Amygdala (tissue), 56 donors: ENCODE data around the gene ADGRA3.

Source experiments
- DNase-seq, 56 donors: peaks; one replicate each; lab custom pipeline; 2025; lab: John Stamatoyannopoulos, UW

The ADGRA3 gene

GRCh38 chr4:22514481-22514880, 1.4 kb downstream of the ADGRA3 start:
- no peak for DNase-seq

- DNase-seq, result no peak
Observed at GRCh38 chr4:22514001-22514400, 1.9 kb downstream of the ADGRA3 start.

GRCh38 chr4:22512306-22512705, 3.6 kb downstream of the ADGRA3 start:
- DNase-seq, result no peak

DNA sequence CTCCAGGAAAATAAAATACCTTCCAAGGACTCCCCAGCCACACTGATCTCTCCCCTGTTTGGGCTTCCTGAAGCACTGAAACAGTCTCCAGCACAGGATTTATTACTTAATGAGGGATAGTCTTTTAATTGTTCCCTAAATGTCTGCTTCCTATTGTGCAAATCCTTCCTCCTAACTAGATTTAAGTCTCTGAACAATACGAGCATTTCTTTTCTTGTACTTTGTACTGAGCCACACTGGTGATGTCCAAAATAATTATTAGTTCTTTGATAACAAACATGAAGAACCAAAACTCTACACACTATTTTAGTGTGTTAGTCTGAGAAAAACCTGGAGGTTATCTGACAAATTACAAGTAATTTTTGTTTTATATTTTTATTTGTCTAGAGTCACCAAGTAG, 5.1 kb downstream of the ADGRA3 start:
- no peak for DNase-seq

- DNase-seq, result no peak
Observed at GRCh38 chr4:22508376-22508775, 7.5 kb downstream of the ADGRA3 start.

DNA sequence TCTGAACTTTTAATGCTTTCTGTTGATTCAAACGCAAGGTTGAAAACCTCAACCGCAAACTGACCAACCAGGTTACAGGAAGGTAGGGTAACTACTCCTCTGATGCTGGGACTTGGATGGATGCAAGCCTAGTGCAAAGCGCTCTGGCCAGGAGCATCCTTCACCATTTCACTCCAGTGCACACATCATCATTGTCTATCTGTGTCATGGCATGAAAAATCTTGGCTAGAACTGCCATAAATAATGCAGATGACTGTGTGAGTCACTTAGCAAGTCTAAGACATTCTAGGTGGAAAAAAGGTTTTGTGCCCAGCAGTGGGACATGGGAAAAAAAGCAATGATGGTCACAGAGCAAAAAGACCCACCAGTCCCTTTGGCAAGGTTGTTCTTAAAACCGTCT, 10.9 kb downstream of the ADGRA3 start:
- no peak for DNase-seq

- no peak for DNase-seq
Observed at GRCh38 chr4:22504447-22504846, 11.4 kb downstream of the ADGRA3 start.

GRCh38 chr4:22502895-22503814, 12.7 kb downstream of the ADGRA3 start:
- DNase-seq, result no peak

DNA sequence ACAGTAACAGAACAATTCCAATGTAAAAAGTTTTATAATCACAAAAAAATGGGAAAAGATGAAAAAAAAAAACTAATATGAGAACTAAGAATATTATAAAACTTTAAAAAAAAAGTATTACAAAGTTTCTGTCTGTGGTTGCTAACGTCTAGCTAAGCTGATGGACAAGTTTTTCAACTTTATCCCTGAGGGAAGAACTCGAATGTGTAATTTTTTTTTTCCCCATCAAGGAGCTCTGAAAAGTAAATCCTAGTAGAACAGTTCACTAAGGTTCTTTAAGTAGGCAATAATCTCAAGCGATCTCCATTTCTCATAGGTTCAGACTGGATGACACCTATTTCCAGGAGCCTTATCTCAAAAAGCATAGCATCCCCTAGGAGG, 14.2 kb downstream of the ADGRA3 start:
- no peak for DNase-seq

- no peak for DNase-seq
Observed at GRCh38 chr4:22500831-22501714, 14.8 kb downstream of the ADGRA3 start.

- no peak for DNase-seq
Observed at GRCh38 chr4:22500128-22500611, 15.7 kb downstream of the ADGRA3 start.

DNA sequence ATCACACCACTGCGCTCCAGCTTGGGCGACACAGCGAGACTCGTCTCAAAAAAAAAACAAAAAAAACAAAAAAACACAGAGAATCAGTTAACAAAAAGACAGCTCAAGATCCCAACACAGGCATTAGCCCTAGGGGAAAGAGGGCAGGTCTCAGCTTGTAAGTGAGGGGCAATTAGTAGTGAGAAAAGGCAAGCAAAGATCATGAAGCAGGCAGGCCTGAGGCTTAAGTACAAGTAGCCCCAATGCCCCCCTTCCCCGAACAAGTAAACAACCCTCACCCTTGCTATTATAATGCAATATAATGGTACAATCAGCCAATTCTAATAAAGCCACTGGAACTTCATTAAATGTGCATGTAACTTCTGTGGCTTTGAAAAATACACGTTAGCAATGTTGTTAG, 17.0 kb downstream of the ADGRA3 start:
- no peak for DNase-seq

GRCh38 chr4:22496165-22496813, 19.6 kb downstream of the ADGRA3 start:
- no peak for DNase-seq

GRCh38 chr4:22493523-22493922, 22.3 kb downstream of the ADGRA3 start:
- DNase-seq, result no peak

- DNase-seq, result no peak
Observed at GRCh38 chr4:22492987-22493386, 22.9 kb downstream of the ADGRA3 start.

- no peak for DNase-seq
Observed at GRCh38 chr4:22491939-22492338, 23.9 kb downstream of the ADGRA3 start.

DNA sequence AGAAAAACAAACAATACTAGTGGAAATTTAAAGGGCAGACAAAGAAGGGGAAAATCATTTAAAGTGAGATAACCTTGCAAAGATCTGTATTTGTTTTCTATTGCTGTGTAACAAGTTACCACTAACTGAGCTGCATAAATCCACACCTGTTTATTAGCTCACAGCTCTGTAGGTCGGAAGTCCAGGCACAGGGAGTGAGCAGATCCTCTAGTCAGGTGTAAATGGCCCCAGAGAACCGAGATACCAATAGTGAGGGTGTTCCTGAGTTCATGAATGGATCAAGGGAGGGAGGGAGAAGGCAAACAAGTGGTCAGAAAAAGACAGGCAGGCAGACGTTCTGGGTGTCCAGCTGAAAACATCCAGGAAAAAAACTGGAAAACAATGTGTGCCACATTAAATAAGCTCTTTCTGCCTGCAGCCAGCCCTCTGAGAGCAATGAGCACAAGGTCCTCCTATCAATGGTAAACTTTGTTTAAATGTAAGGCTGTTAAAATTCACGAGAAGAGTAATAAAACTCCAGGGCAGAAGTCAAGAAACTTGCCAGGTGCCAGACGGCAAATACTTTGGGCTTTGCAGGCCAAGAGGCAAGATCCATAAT, 25.0 kb downstream of the ADGRA3 start:
- no peak for DNase-seq

DNA sequence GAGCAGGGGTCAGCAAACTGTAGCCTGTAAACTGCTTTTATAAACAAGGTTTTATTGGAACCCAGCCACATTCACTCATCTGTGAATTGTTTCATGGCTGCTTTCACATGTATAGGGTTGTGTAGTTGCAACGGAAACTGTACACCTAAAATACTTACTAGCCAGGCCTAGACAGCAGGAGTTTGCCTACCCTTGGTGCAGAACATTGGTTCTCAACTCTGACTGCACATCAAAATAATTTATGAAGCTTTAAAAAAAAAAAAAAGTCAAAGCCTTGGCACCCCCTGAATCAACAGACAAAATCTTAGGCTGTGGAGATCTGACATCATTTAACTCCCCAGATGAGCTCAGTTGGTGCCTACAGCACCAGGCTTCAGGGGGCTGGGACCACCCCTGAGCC, 27.8 kb downstream of the ADGRA3 start:
- DNase-seq, result no peak

- no peak for DNase-seq
Observed at GRCh38 chr4:22487328-22487727, 28.5 kb downstream of the ADGRA3 start.

DNA sequence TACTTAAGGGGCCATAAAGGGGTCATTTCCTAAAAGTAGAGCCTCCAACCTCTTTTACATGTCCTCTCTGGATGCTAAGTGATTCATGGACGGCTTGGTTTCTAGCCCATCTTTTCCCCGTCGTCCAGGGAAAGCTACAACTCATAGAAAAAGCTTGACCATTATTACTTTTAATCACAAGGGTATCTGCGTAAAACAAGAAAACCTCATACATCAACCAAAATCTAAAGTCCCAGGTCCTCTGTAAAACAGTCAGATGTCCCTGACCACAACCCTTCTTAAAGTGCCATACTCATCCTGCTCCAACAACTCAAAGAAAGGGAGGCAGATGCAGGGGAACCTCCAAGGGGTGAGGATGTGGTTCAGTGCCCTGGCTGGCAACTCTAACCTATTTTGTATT, 29.6 kb downstream of the ADGRA3 start:
- no peak for DNase-seq
